T-helper 9 cell (primary cell): ENCODE data around the gene BRSK2.

Source experiments
- DNase-seq: peaks from one replicate; pipeline ENCODE4 v3.0.0-alpha.2; 2020

BRSK2 gene

DNA sequence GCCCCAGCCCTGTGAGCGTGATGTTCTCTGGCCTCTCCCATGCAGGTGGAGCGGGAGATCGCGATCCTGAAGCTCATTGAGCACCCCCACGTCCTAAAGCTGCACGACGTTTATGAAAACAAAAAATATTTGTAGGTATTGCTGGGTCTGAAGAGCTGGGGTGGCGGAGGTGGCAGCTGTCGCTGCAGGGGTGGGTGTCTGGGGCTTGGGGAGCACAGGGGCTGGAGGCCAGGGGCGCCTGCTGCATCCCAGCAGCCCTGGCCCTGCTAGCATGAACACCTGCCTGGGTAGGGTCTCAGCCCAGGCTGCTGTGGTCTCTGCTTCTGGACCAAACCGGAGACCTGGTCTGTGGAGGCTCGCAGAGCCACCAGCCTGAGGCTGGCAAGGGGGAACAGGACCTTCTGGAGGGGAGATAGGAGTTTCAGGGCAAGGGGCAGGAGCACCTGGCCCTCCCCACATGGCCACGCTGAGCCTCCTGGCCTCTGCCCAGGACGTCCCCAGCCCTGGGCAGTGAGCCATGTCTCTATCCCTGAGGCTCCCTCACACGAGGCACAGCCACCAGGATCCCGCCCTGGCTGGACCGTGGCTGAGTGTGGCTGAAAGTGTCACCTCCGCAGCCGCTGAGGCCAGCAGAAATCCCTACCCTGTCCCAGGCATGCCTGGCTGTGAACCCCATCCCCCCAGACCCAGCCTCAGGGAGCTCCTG is 48.7 kb downstream of the BRSK2 start:
- no peak for DNase-seq

DNA sequence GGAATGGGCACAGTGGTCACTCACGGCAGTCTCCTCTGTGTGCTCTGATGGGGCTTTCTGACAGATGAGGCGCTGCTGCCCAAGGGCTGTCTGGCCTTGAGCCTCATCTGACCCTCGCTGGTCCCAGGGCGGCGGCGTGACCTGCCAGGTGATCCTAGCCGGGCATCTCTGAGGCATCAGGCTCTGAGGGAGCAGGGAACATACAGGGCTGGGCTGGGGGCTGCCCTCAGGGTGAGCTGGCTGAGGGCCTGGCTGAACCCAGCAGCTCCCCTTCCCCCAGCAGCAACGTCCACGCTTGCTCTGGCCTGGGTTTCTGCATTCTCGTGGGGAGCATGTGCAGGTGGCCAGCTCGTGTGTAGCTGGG is 49.2 kb downstream of the BRSK2 start:
- DNase-seq = no peak

DNA sequence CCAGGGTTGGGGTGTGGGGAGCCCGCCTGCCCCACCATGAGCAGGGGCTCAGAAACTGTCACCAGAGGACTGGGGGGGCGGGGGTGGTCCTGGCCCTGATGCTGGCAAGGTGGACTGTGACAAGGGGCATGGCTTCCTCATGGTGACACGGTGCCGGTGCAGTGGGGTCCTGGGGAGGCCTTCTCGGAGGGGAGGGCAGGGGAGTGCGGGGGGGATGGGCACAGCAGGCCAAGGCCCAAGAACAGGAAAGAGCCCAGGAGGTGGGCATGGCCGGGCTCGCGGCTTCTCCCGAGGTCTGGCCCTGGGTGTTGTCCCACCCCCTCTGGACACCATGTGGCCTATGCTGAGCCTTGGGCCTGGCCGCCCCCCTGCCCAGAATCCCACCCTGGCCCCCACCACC is 49.6 kb downstream of the BRSK2 start:
- no peak for DNase-seq

DNA sequence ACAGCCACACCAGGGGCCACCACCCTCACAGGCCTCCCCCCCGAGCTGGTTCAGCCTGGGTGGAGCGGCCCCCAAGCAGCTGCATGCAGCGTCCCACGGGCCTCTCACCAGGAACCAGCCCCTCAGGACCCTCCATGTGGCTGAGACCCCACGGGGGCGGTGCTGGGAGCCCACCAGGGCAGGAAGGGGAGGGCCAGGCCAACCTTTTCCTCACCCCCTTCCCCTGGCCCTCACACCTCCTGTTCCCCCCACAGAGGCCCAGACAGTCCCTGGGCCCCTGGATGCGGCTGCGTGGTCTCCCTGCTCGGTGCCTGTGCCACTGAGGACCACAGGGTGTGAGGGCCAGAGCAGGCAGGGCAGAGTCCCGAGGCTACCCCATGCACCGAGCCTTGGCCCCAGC is 50.3 kb downstream of the BRSK2 start:
- DNase-seq = no peak

DNA sequence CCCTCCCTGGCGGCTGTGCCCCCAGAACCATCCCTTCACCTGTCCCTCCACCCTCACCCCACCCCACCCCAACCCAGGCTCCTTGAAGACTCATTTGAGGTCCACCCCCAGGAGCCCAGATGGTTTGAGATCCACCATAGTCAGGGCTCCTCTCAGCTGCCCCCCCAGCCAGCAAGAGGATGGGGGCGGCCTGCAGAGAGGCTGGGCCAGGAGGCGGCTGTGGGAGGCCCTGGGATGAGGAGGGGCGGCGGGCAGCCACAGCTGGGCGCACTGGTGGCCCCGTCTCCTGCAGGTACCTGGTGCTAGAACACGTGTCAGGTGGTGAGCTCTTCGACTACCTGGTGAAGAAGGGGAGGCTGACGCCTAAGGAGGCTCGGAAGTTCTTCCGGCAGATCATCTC is 50.8 kb downstream of the BRSK2 start:
- DNase-seq = no peak

DNA sequence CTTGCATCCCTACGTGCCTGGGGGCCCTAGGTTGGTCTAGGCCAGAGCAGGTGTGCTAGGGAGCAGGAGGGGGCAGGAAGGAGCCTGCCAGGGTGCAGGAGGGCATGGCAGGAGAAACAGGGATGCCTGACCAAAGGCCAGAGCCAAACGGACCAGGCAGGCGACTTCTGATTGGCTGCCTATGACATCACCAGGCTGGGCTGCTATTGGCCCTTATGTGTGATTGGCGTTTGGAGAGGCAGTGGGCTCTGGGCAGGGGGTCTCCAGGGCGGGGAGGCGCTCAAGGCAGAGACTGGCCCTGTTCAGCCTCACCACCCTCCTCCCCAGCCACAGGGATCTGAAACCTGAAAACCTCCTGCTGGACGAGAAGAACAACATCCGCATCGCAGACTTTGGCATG is 52.4 kb downstream of the BRSK2 start:
- no peak for DNase-seq

DNA sequence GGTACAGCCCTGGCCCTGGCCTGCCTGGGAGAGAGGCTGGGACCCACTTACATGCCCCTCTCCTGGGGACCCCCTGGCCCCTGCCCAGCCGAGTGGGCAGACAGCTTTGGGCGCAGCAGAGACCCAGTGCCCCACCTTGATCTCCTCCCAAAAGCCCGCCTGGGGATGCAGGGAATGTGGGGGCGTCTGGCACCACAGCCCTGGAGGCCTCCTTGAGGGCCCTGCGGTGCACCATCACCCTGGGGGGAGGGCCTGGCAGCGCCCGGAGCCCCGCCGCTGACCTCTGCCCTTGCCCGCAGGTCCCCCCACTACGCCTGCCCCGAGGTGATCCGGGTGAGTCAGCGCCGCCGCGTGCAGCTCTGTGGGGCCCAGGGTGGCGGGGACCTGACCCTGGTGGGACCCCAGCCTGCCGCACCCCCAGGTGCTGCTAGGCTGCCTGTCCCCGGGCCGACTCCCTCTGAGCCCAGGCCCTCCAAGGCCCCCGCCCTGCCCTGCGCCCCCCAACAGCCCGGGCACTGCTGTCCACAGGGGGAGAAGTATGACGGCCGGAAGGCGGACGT is 53.2 kb downstream of the BRSK2 start:
- no peak for DNase-seq

DNA sequence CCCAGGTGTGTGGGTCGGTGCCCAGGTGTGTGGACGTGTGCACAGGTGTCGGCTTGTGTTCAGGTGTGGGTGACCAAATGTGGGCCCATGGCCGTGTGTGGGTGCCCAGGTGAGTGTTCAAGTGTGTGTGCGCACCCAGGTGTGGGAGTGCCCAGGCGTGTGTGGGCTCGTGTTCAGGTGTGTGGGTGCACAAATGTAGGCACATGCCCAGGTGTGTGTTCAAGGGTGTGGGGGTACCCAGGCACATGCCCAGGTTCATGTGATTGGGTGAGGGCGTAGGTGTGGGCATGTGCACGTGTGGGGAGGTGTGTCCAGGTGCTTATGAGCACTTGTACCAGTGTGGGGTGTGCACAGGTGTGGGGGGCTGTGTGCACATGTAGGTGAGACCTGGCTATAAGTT is 54.0 kb downstream of the BRSK2 start:
- DNase-seq = no peak

DNA sequence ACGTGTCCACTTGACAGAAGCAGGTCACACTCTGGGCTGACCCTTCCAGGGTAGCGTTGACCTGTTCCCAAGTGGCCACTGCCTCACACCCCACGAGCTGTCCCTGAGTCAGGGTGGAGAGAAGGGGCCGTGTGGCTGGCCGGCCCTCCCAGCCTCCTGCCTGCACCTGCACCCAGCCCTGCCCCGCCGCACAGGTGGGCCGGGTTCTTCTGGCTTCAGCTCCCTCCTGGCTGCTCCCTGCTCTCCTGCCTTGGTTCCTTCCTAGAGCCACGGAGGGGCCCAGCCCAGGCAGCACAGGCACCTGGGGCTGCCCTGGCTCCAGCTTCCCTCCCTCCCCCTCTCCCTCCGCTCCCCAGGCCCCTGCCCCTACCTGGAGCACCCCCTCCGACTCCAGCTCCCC is 54.6 kb downstream of the BRSK2 start:
- no peak for DNase-seq

DNA sequence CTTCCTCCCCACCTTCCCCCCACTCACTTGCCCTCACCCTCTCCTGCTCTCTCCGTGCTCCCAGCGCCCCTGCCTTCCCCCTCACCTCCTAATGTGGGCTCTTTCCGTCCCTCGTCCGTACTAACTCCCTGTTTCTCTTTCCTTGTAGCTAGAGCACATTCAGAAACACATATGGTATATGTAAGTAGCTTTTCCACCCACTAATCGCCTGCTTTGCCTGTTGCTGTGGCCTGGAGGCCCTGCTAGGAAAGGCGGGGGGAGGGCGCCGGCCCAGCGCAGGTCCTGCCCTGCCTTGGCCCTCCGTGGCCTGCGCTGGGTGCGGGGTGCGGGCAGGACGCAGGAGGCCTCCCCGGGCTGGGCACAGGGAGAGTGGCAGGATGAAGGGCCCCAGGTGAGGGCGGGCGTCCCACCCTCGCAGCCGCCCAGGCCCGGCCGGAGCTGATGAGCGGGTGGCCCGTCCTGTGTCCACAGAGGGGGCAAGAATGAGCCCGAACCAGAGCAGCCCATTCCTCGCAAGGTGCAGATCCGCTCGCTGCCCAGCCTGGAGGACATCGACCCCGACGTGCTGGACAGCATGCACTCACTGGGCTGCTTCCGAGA is 55.2 kb downstream of the BRSK2 start:
- DNase-seq = no peak

DNA sequence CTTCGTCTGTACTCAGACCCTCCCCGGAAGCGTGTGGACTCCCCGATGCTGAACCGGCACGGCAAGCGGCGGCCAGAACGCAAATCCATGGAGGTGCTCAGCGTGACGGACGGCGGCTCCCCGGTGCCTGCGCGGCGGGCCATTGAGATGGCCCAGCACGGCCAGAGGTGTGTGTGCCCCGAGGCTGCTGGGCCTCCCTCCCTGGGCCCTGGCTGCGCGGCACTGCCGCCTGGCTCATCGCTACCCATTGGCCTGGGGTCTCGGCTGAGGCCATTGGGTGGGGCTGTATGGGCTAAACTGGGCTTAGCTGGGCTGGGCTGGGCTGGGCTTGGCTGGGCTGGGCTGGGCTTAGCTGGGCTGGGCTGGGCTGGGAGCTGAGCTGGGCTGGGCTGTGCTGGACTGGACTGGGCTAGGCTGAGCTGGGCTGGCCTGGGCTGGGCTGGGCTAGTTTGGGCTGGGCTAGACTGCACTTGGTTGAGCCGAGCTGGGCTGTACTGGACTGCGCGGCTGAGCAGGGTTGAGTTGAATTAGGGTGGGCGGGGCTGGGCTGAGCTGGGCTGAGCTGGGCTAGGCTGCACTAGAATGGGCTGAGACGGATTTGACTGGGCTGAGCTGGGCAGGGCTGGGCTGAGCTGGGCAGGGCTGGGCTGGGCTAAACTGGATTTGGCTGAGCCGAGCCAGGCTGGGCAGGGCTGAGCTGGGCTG is 56.2 kb downstream of the BRSK2 start:
- no peak for DNase-seq

DNA sequence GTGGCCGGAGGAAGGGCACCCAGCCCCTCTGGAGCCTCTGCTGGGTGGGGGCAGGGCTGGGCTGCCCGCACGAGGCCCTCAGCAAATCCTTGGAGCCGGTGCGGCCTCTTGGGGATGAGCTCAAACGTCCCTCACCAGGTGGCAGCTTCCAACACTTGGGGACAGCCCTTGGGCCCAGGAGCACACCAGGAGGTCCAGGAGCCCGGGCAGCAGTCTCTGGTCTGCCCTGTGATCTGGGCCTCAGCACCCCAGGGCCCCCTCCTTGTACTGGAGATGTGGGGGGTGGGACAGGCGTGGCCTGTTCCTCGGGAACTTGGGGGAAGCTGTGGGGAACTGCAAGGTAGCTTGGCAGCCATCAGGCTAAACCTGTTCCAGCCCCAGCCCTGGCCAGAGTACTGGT is 56.9 kb downstream of the BRSK2 start:
- DNase-seq = no peak

DNA sequence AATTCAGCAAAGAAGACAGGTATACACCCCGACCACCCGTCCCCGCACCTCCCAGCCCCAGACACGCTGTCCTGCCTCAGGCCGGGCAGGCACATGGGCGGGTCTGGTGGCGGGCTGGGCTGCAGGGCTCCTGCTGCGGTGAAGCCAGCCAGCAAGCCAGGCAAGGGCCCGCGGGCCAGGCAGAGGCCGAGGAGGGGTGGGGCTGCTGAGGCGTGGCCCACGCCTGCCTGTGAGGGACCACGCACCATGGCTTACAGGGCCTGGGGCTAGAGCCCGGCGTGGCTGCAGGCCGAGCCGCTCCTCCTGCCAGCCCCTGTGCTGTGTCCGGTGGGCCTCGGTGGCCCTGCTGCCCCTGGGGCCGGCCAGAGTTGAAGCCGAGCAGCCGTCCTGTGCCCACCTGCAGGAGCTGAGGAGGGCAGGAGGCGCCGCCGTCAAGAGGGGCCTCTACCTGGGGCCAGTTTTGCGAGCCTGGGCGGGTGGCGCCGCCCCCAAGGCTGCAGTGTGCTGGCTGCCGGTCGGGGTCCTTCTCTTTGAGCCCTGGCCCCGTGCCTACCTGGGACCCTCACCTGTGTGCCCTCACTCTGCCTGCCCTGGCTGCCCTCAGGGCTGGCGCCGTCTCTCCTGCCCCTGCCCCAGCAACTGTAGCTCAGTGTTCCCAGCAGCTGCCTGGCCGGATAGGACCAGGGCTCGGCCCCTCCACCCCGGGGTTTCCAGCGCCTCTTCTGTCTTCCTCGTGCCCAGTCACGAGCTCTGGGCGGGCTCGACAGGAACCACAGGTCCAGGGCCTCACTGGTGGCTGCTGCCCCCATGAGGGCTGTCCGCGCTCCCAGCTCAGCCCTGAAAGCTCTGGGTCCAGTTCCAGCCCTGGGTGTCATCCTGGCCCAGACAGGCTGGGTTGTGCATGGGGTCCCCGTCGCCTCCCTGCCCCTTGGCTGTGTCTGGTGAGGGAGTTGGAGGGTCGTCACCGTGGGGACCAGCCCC is 58.4 kb downstream of the BRSK2 start:
- no peak for DNase-seq

DNA sequence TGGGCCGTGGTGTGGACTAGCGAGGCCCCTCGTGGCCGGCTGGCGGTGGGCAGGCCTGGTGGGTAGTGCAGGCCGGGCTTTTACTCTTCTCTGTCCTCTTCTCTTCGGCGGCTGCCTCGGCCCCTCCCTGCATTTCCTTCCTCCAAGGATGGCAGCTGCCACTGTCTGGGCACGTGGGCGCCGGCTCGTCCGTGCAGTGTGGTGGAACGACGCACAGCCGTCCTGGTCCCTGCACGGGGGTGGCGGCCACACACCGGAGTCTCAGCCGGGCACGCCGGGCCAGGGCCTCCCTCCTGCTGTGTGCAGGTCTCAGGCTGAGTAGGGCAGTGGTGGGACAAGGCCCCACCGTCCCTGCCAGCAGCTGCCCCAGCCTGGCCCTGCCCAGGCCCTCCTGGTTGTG is 59.1 kb downstream of the BRSK2 start:
- no peak for DNase-seq

DNA sequence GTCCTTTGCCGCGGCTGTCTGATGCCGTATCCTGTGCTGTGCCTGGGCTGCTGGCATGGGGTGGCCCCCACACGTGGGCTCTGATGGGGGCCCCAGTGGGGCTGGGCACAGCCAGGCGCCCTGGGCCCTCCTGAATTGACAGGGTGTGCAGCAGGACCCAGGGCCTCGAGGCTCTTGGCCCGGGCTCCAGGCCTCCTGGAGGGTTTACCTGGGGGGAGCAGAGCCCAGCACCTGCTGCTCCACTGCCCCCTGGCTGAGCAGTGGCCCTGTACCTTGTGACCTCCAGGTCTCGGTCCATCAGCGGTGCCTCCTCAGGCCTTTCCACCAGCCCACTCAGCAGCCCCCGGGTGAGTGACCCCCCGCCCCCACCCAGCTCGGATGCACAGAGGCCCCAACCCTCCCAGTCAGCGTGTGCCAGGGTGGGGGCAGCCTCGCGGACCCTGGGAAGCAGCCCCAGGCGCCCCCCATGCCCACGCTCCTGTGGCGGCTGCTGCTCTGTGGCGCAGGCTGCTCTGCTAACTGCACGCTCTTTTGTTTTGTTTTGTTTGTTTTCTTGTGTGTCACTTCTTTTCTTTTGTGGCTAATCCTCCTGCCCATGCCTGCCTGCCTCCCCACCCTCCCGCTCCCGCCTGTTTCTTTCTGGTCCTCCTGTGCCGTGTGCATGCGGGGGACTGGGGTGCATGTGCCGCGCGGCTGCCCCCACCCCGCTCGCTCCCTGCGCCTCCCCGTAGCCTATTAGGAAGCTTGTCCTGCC is 59.9 kb downstream of the BRSK2 start:
- DNase-seq = no peak

DNA sequence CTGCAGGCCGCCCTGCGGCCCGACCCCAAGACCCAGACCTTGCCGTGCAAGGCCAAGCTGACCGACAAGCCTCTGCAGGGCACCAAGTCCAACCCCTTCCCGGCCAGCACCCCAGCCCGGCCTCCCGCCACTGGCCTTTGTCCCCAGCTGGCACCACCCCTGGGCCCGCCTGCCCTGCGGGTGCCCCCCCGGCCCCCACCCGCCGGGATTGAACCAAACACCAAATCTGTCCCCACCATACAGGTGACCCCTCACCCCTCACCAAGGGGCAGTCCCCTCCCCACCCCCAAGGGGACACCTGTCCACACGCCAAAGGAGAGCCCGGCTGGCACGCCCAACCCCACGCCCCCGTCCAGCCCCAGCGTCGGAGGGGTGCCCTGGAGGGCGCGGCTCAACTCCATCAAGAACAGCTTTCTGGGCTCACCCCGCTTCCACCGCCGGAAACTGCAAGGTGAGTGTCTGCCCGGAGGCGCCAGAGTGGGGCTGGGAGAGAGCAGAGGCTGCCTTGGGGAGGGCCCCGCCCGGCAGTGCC is 60.7 kb downstream of the BRSK2 start:
- no peak for DNase-seq

DNA sequence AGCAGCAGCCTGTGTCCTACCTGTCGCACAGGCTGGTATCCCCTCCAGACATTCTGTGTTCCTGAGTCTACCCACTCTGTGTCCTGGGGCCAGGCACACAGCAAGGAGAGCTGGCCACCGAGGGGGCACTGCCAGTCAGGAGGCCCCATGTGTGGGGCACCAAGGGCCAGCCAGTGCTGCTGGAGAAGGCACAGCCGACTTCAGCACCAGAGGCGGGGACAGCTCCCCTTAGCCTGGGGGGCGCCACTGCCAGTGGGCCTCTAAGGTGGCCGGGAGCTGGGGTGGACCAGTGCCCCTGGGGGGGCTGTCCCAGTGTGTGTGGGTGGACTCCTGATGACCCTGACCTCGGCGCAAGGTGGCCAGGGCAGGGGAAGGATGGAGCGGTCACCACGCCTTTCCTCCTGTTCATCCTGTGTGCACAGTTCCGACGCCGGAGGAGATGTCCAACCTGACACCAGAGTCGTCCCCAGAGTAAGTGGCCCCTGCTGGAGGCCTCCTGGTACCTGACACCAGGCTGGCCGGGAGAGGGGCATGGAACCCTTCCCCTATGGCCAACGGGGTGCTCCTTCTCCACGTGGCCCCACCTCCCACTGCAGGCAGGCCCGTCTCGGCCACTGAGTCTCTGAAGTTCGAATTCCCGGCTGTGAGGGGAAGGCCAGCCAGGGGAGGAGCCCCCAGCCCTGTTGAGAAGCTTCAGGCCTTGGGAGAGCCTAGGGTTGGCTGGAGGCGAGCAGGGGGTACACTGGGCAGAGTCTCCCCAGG is 61.4 kb downstream of the BRSK2 start:
- DNase-seq = no peak

DNA sequence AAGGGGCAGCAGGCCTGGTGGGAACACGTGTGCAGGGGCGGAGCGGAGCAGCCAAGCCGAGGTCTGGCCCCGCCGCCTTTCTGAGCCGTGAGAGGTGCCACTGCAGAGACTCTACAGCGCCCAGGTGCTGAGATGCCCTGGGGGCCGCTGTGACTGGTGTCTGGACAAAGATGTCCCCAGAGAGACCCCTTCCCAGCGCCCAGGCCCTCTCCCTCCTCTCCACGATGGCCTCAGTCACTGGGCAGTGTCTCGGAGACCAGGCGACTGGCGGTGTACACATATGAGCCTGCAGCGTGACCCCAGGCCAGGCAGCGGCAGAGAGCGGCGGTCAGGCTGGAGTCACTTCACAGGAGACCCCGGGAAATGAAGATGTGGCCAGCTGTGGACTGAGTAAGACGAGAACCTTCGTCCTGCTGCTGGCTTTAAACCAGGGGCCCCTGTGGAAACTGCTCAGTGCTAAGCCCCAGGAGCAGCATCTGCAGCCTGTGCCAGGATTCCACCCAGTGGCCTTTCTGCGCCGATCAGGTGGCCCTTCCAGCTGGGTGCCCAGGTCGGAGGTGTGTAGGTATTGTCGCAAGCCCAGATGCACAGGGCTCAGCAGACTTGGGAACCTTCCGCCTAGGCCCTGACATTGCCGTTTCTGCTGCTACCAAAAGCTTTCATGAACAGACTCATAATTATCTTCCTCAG is 62.2 kb downstream of the BRSK2 start:
- DNase-seq = no peak

DNA sequence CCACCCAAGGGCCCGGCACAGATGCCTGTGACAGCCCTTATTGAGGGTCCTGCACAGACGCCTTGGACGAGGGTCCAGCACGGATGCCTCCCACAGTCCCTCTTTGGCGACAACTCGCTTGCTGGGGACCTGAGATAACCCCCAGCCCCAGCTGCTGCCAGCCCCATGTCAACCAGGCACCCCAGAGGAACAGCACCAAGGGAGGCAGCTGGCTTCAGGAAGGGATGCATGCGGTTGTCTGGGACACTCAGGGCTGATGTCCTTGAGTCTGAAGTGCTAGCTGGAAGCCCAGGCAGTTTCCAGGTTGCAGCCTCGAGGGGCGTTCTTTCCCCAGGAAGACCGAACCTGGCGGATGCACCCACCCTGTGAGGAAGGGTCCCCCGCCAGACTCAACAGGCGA is 63.0 kb downstream of the BRSK2 start:
- no peak for DNase-seq

DNA sequence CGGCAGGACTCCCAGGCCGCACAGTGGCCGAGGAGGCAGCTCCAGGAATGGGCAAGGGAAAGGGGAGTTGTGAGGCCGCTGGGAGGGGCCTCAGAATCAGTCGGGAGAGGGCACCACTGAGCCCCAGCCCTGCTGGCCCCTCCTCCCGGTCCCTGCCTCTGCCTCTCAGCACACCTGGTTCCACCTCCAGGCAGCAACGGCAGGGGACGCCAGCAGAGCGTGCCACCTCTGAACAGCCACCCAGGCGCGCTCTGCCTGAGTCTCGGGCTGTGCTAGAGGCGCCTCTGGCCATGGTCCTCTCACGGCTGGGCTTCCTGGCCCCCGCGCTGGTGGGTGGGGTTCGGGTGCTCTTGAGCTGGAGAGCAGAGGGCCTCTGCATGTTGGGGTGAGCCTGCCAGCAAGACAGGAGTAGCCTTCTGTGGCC is 63.9 kb downstream of the BRSK2 start:
- peak; percentile 41 for DNase-seq
